Subcutaneous abdominal adipose tissue (tissue), 5 donors: Measurements from ENCODE around the gene UNG.
A peak's percentile ranks its signal among the peaks of the same experiment; 100 is the strongest.

Experiments used
- H3K27ac ChIP-seq: one replicate; pipeline ENCODE4 v1.7.0; 2013; ENCODE audit warnings: low read depth, mild to moderate bottlenecking, inconsistent platforms, low read length, moderate library complexity
- H3K27me3 ChIP-seq, 5 donors: one replicate each; pipeline ENCODE4 v1.7.0; 2013; ENCODE audit warnings: low read length in 5 of 5, inconsistent platforms in 1 of 5; ENCODE audit not compliant: control insufficient read depth in 5 of 5, insufficient read depth in 4 of 5
- H3K36me3 ChIP-seq, 5 donors: one replicate each; pipeline ENCODE4 v1.7.0; 2013; ENCODE audit warnings: low read length in 5 of 5; ENCODE audit not compliant: control insufficient read depth in 5 of 5, insufficient read depth in 5 of 5
- H3K4me1 ChIP-seq, 5 donors: one replicate each; pipeline ENCODE4 v1.7.0; 2013; ENCODE audit warnings: low read length in 5 of 5, mild to moderate bottlenecking in 3 of 5, moderate library complexity in 1 of 5; ENCODE audit not compliant: control insufficient read depth in 5 of 5, insufficient read depth in 5 of 5
- H3K4me3 ChIP-seq, 5 donors: one replicate each; pipeline ENCODE4 v1.7.0; 2013; ENCODE audit warnings: low read length in 5 of 5, low read depth in 1 of 5
- H3K9ac ChIP-seq, 5 donors: one replicate each; pipeline ENCODE4 v1.7.0; 2013; ENCODE audit warnings: low read length in 5 of 5, mild to moderate bottlenecking in 4 of 5, moderate library complexity in 3 of 5
- H3K9me3 ChIP-seq, 5 donors: one replicate each; pipeline ENCODE4 v1.7.0; 2013; ENCODE audit warnings: low read length in 5 of 5; ENCODE audit not compliant: control insufficient read depth in 5 of 5
- donor health status: healthy.
- donor health status: healthy.
- donor health status: healthy.
- donor health status: healthy.
- donor health status: healthy.

Gene UNG

DNA sequence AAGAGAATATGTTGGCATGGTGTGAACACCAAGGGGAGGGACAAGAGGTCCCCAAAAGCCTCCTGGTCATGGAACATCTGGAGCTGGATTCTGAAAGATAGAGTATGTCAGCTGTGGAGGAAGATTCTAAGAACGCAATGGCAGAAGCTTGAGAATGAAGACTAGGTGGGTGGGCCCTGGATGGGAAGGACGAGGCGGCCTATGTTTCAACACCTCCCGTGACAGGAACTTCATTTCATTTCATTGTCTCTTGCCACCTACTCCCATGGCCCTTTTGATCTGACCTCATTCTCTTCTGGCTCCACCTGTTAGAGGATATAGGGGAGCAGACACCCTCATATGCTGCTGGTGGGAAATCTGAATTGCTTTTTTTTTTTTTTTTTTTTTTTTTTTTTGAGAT is 3.3 kb downstream of the UNG start:
- Histone ChIP-seq H3K9me3 (no peaks in the 10 kb centered on the region), H3K4me1 (peaks cover 1 to 48% (median 32%) of the 10 kb centered on the region in 5 donors), H3K9ac (no peak overlapping the region), H3K27me3 (no peaks in the 10 kb centered on the region), H3K27ac (no peak overlapping the region), H3K36me3 (peaks cover 10 to 39% (median 32%) of the 10 kb centered on the region in 5 donors), H3K4me3 (no peak overlapping the region)

DNA sequence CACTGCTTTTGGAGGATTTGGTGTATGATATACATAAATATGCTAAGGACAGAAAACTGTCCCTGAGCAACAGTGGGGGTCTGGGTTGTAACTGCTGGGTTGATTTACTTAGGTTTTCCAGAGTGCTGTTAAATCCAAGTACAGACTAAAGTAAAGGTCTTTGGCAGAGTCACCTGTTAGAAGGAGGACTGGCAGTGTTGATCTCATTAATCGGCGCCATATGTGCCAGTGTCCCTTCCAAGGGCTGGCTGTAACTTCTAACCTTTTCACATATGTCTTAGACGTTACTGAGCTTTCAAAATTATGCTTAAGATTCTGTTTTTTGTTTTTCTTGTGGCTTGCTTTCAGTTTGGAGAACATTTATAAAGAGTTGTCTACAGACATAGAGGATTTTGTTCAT is 5.1 kb downstream of the UNG start:
- Histone ChIP-seq H3K4me3 (no peak overlapping the region), H3K4me1 (peaks cover 1 to 44% (median 28%) of the 10 kb centered on the region in 5 donors), H3K27me3 (no peaks in the 10 kb centered on the region), H3K27ac (no peak overlapping the region), H3K36me3 (peaks cover 12 to 51% (median 43%) of the 10 kb centered on the region in 5 donors), H3K9ac (peak overlapping the region in 1 of 5 donors; percentile 52), H3K9me3 (no peaks in the 10 kb centered on the region)

DNA sequence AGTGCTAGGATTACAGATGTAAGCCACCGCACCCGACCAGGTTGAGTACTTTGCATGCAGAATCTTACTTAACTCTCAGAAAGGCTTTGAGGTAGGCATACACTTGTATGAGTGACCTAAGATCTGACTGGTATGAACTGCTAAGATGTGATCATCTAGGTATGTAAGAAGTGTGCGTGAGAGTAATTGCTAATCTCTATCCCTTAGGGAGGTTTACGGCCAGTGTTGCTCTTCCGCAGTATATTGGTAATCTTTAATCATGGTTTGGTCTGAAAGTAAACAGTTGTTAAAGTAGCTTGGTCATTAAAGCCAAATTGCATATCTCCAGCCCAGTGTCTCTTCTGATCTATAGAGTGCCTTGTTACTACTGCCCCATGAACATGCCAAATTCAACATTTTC is 7.8 kb downstream of the UNG start:
- no peak overlapping the region for H3K27ac ChIP-seq
- H3K9me3 ChIP-seq = no peaks in the 10 kb centered on the region
- peaks cover 15 to 69% (median 57%) of the 10 kb centered on the region in 5 donors for H3K36me3 ChIP-seq
- no peak overlapping the region for H3K4me3 ChIP-seq
- H3K27me3 ChIP-seq = no peaks in the 10 kb centered on the region
- peaks cover 0 to 26% (median 6%) of the 10 kb centered on the region in 5 donors for H3K4me1 ChIP-seq
- H3K9ac ChIP-seq = no peak overlapping the region

GRCh38 chr12:109109746-109110350 is 12.5 kb downstream of the UNG start:
- peak overlapping the region; percentile 88 for H3K27ac ChIP-seq
- no peak overlapping the region for H3K9ac ChIP-seq
- peaks cover 8 to 50% (median 42%) of the 10 kb centered on the region in 5 donors for H3K4me1 ChIP-seq
- H3K4me3 ChIP-seq = no peak overlapping the region
- H3K9me3 ChIP-seq = no peaks in the 10 kb centered on the region
- peaks cover 11 to 41% (median 34%) of the 10 kb centered on the region in 5 donors for H3K36me3 ChIP-seq
- no peaks in the 10 kb centered on the region for H3K27me3 ChIP-seq

DNA sequence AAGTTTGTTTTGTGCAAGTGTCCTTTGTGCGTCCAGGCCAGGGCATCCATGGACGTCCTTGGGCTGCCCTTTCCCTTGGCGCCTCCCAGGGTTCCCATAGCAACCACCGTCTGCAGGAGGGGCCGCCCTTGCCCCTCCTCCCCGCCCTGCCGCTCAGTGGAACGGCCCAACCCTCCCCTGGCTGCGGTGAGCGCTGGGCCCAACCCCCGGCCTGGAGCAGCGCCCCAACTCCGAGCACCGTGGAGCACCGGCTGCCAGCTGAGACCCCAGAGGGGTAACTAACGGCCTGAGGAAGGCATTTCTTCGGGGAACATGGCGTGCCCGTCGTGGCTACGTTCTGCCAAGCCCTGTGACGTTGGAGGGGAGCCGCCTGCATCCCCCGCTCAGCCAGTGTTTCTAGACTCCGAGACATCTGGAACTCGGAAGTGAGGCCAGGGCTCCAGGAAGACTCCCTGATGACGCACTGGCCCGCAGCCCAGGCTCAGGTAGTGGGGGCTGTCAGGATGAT is 13.6 kb downstream of the UNG start:
- Histone ChIP-seq H3K4me1 (peaks cover 13 to 62% (median 54%) of the 10 kb centered on the region in 5 donors), H3K36me3 (peaks cover 6 to 29% (median 22%) of the 10 kb centered on the region in 5 donors), H3K9me3 (no peaks in the 10 kb centered on the region), H3K4me3 (peak overlapping the region; percentile 67 to 78 (median 72)), H3K27me3 (no peaks in the 10 kb centered on the region), H3K27ac (peak overlapping the region; percentile 88), H3K9ac (peak overlapping the region in 4 of 5 donors; percentile 48 to 75 (median 71))

- Histone ChIP-seq H3K9me3 (no peaks in the 10 kb centered on the region), H3K9ac (peak overlapping the region in 2 of 5 donors; percentile 9 to 35), H3K4me3 (no peak overlapping the region), H3K27ac (peak overlapping the region; percentile 95), H3K36me3 (peaks cover 1 to 18% (median 15%) of the 10 kb centered on the region in 5 donors), H3K4me1 (peaks cover 21 to 79% (median 72%) of the 10 kb centered on the region in 5 donors), H3K27me3 (no peaks in the 10 kb centered on the region)
Observed at GRCh38 chr12:109112720-109113465, 15.5 kb downstream of the UNG start.

DNA sequence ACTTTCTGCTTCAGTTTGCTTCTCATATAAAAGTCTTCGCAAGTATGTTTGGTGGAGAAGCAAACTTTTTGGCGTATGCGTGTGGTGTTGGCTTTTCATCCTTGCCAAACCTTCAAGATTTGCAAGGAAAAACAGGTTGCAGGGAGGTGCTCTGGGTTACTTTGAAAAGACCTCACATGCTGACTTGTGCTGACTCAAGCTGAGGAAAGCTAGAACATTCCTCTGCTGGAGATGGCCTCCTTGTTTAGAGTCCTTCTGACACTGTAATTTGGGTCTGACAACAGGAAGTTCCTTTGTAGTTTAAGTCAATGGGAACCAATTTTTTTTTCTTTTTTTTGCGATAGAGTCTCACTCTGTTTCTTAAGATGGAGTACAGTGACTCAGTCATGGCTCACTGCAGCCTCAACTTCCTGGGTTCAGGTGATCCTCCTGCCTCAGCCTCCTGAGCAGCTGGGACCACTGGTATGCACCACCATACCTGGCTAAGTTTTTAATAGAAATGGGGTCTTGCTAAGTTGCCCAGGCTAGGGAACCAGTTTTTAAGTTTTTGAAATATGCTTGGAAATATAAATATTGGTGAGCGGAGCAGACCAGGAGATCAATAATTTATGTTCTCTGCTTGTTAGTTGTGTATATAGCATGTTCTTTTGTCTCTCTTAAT is 16.4 kb downstream of the UNG start:
- peak overlapping the region; percentile 95 for H3K27ac ChIP-seq
- no peaks in the 10 kb centered on the region for H3K27me3 ChIP-seq
- peak overlapping the region in 1 of 5 donors; percentile 13 for H3K4me3 ChIP-seq
- H3K36me3 ChIP-seq = peaks cover 0 to 10% (median 9%) of the 10 kb centered on the region in 5 donors
- no peaks in the 10 kb centered on the region for H3K9me3 ChIP-seq
- peak overlapping the region in 1 of 5 donors; percentile 35 for H3K9ac ChIP-seq
- peaks cover 21 to 85% (median 79%) of the 10 kb centered on the region in 5 donors for H3K4me1 ChIP-seq

DNA sequence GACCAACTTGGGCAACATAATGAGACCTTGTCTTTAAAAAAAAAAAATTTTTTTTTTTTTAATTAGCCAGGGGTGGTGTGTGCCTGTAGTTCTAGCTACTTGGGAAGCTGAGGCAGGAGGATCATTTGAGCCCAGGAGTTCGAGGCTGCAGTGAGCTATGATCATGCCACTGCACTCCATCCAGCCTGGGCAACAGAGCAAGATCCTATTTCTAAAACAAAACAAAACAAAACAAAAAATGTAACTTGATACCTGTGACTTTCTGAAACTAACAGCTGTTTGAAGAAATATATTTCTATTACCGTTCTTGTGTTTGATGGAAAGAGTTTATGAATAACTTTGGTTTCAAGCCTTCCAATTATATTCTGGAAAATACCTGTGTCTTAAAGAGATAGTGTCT is 17.2 kb downstream of the UNG start:
- Histone ChIP-seq H3K27ac (peak overlapping the region; percentile 95), H3K4me1 (peaks cover 21 to 92% (median 85%) of the 10 kb centered on the region in 5 donors), H3K36me3 (peaks cover 0 to 6% (median 6%) of the 10 kb centered on the region in 5 donors), H3K9me3 (no peaks in the 10 kb centered on the region), H3K9ac (no peak overlapping the region), H3K4me3 (peak overlapping the region in 1 of 5 donors; percentile 9), H3K27me3 (no peaks in the 10 kb centered on the region)

GRCh38 chr12:109115404-109115757 is 18.0 kb downstream of the UNG start:
- Histone ChIP-seq H3K36me3 (peaks cover 0 to under 1% (median 0%) of the 10 kb centered on the region in 5 donors), H3K4me1 (peaks cover 26 to 92% (median 88%) of the 10 kb centered on the region in 5 donors), H3K27me3 (no peaks in the 10 kb centered on the region), H3K4me3 (peak overlapping the region in 3 of 5 donors; percentile 23 to 56 (median 25)), H3K27ac (peak overlapping the region; percentile 95), H3K9ac (peak overlapping the region in 1 of 5 donors; percentile 89), H3K9me3 (no peaks in the 10 kb centered on the region)
